HepG2 (cell line): Measurements from ENCODE around the gene WDR7. TPM values are rescaled to one million over a fixed set of nuclear protein-coding genes. Genes with fewer than 3 reads are reported as not detected.

Experiments
- ATAC-seq: fragments of 200-7000 bp; cut with Tn5 transposase; 3 replicates; pipeline ENCODE4 v1.9.1; 2020; ENCODE audit warnings: mild to moderate bottlenecking, moderate library complexity
- BruUV-seq: library from RNA; stranded (reverse); fragments of 400-500 nt; replicated peaks from 2 replicates; lab custom pipeline; 2021; lab: Mats Ljungman, UMichigan
- CTCF ChIA-PET: fragments of 300-600 bp; formaldehyde crosslinking; extraction: SDS; loops from one replicate; lab custom pipeline; 2021; ENCODE audit warnings: low total read pairs, inconsistent platforms, low intra/inter-chr PET ratio; lab: Yijun Ruan, JAX
- POLR2A ChIA-PET: fragments of 350-600 bp; sonication (Branson Sonifier 250); formaldehyde crosslinking; loops from one replicate; lab custom pipeline; 2020; ENCODE audit warnings: antibody characterized with exemption, inconsistent platforms; lab: Yijun Ruan, JAX
- DNase-seq: peaks from one replicate; pipeline ENCODE4 v3.0.0-alpha.2; 2015; ENCODE audit warnings: low spot score
- FAIRE-seq: peaks from 3 replicates; lab custom pipeline; 2011; peaks lifted over from hg19 to GRCh38; lab: Jason Lieb, UNC
- H2AFZ ChIP-seq: one replicate; pipeline ENCODE4 v1.6.1; 2011; ENCODE audit warnings: low read length, inconsistent platforms
- H3K27ac ChIP-seq: fragments of 300-600 bp; 3 replicates; pipeline ENCODE4 v1.8.0; 2011; ENCODE audit warnings: mixed run types, mild to moderate bottlenecking, mixed read lengths, low read length, inconsistent platforms; ENCODE audit not compliant: insufficient read depth; ENCODE audit errors: extremely low read length
- H3K27me3 ChIP-seq, 2 experiments: fragments of 200-600 bp in 1 of 2; 2 replicates in 1 of 2; 3 replicates in 1 of 2; pipeline versions ENCODE4 v1.6.0 to v1.8.0; 2011; ENCODE audit warnings: low read length in 2 of 2, mild to moderate bottlenecking in 2 of 2, moderate library complexity in 2 of 2, inconsistent platforms in 1 of 2; ENCODE audit not compliant: insufficient read depth in 2 of 2, control insufficient read depth in 1 of 2
- H3K36me3 ChIP-seq, 2 experiments: fragments of 200-600 bp in 1 of 2; replicated peaks in 1 of 2; 2 replicates in 1 of 2; 3 replicates in 1 of 2; pipeline versions ENCODE4 v1.5.1 to v1.8.0; 2011; ENCODE audit warnings: low read length in 2 of 2, inconsistent platforms in 1 of 2; ENCODE audit not compliant: insufficient read depth in 2 of 2, control insufficient read depth in 1 of 2
- H3K4me1 ChIP-seq: 2 replicates; pipeline ENCODE4 v1.5.1; 2012; ENCODE audit warnings: low read length, inconsistent platforms; ENCODE audit not compliant: insufficient read depth
- H3K4me2 ChIP-seq: 2 replicates; pipeline ENCODE4 v1.6.0; 2011; ENCODE audit warnings: low read depth, low read length, inconsistent platforms
- H3K4me3 ChIP-seq, 3 experiments: fragments of 200-600 bp in 1 of 3; sonication (generic), shearing (Covaris generic) in 1 of 3; replicated peaks in 1 of 3; 2 replicates each; pipeline ENCODE4 v1.5.1; 2011 to 2016; ENCODE audit warnings: low read length in 3 of 3, inconsistent platforms in 2 of 3, low read depth in 2 of 3, mild to moderate bottlenecking in 2 of 3, control low read depth in 1 of 3, mixed read lengths in 1 of 3; ENCODE audit not compliant: insufficient read depth in 1 of 3
- H3K79me2 ChIP-seq: one replicate; pipeline ENCODE4 v1.6.1; 2011; ENCODE audit warnings: low read length, inconsistent platforms; ENCODE audit not compliant: insufficient read depth
- H3K9ac ChIP-seq: 2 replicates; pipeline ENCODE4 v1.6.0; 2011; ENCODE audit warnings: mild to moderate bottlenecking, low read depth, low read length, inconsistent platforms; ENCODE audit not compliant: insufficient read depth
- H3K9me3 ChIP-seq: 2 replicates; pipeline ENCODE4 v1.5.1; 2012; ENCODE audit warnings: mild to moderate bottlenecking, low read length
- H4K20me1 ChIP-seq: 2 replicates; pipeline ENCODE4 v1.6.0; 2011; ENCODE audit warnings: inconsistent platforms, mild to moderate bottlenecking, low read length, moderate library complexity; ENCODE audit not compliant: insufficient read depth
- MTA1 ChIP-seq: sonication (generic); formaldehyde crosslinking; IDR thresholded peaks from 2 replicates; pipeline ENCODE4 v1.4.0; 2020; ENCODE audit warnings: missing genetic modification reagents, mild to moderate bottlenecking, borderline replicate concordance
- TOPORS ChIP-seq: sonication (generic); formaldehyde crosslinking; IDR thresholded peaks from 2 replicates; pipeline ENCODE4 v1.8.0; 2023; ENCODE audit warnings: mild to moderate bottlenecking, missing genetic modification reagents
- ZNF792 ChIP-seq: IDR thresholded peaks from 2 replicates; pipeline ENCODE4 v1.6.1; 2016
- WGBS: methylation state at CpG from one replicate; pipeline ENCODE4 v1.1.6; 2017; ENCODE audit warnings: low lambda C conversion rate; 5-methylcytosine and 5-hydroxymethylcytosine counted together
- in situ Hi-C: cut with HindIII; loops from 2 replicates; pipeline ENCODE4 v1.10.0; 2017; ENCODE audit warnings: low pct_unique_long_range_greater_than_20kb; ENCODE audit not compliant: extremely low pct_ligation_motif_present
- intact Hi-C: fragments of 100-400 bp; cut with micrococcal nuclease; formaldehyde crosslinking; loops from one replicate; pipeline ENCODE4 v1.10.0; 2022; ENCODE audit not compliant: unreplicated experiment
- polyA plus RNA-seq, 8 experiments: library from polyadenylated mRNA; depleted of rRNA in 3 of 8; stranded (reverse) in 7 of 8; unstranded in 1 of 8; fragments of >200 nt; fragmentation: Illumina TruSeq in 4 of 8; extraction: Trizol in 4 of 8; gene quantifications; 2 replicates each; pipeline versions ENCODE4 v1.2.1 to v1.2.3, GENCODE V29; 2011 to 2016; ENCODE audit warnings: low read depth in 4 of 8, missing spikeins in 1 of 8, mixed read lengths in 1 of 8; ENCODE audit not compliant: insufficient read depth in 1 of 8
- total RNA-seq, 5 experiments: library from RNA; depleted of rRNA; stranded (reverse); fragments of >200 nt; fragmentation: Illumina TruSeq; extraction: Trizol; gene quantifications; 2 replicates each; pipeline ENCODE4 v1.2.3, GENCODE V29; 2016; ENCODE audit warnings: low read depth in 1 of 5
- TF ChIP-seq, protein P1 (sequence below): sonication (generic); formaldehyde crosslinking; IDR thresholded peaks from 2 replicates; pipeline ENCODE4 v1.5.1; 2020; ENCODE audit warnings: missing genetic modification reagents, mild to moderate bottlenecking, borderline replicate concordance
- TF ChIP-seq, protein P2 (sequence below): sonication (generic); formaldehyde crosslinking; IDR thresholded peaks from 2 replicates; pipeline ENCODE4 v1.5.1; 2020; ENCODE audit warnings: missing genetic modification reagents, mild to moderate bottlenecking, borderline replicate concordance

WDR7 gene
- total and polyA plus RNA-seq, 2 of the 13 experiments (the other 11 are each of a cell fraction or from before 2014, with no cell fraction given) = 2.0 to 7.8 TPM

DNA sequence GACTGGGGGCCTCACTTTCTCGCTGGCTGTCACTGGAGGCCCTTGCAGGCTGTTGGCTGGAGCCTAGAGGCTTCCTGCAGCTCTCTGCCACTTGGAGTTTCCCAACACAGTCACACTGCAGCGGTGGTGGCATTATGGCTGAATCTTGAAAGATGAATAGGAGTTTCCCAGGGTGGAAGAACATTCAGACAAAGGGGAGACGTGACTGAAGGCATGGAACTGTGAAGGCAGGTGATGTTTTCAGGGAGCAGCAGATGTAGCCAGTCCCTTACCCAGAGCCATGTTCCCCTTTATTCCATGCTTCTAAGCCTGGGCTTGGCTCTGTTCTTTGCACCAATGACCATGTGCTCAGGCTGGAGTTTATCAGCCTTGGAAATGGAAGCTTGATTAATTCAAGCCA is 389.0 kb downstream of the WDR7 start (continued):
- TF ChIP-seq, protein P1, sequence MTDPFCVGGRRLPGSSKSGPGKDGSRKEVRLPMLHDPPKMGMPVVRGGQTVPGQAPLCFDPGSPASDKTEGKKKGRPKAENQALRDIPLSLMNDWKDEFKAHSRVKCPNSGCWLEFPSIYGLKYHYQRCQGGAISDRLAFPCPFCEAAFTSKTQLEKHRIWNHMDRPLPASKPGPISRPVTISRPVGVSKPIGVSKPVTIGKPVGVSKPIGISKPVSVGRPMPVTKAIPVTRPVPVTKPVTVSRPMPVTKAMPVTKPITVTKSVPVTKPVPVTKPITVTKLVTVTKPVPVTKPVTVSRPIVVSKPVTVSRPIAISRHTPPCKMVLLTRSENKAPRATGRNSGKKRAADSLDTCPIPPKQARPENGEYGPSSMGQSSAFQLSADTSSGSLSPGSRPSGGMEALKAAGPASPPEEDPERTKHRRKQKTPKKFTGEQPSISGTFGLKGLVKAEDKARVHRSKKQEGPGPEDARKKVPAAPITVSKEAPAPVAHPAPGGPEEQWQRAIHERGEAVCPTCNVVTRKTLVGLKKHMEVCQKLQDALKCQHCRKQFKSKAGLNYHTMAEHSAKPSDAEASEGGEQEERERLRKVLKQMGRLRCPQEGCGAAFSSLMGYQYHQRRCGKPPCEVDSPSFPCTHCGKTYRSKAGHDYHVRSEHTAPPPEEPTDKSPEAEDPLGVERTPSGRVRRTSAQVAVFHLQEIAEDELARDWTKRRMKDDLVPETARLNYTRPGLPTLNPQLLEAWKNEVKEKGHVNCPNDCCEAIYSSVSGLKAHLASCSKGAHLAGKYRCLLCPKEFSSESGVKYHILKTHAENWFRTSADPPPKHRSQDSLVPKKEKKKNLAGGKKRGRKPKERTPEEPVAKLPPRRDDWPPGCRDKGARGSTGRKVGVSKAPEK (CRISPR knock-in tag) = no peak
- TF ChIP-seq, protein P2, sequence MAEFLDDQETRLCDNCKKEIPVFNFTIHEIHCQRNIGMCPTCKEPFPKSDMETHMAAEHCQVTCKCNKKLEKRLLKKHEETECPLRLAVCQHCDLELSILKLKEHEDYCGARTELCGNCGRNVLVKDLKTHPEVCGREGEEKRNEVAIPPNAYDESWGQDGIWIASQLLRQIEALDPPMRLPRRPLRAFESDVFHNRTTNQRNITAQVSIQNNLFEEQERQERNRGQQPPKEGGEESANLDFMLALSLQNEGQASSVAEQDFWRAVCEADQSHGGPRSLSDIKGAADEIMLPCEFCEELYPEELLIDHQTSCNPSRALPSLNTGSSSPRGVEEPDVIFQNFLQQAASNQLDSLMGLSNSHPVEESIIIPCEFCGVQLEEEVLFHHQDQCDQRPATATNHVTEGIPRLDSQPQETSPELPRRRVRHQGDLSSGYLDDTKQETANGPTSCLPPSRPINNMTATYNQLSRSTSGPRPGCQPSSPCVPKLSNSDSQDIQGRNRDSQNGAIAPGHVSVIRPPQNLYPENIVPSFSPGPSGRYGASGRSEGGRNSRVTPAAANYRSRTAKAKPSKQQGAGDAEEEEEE (CRISPR knock-in tag) = no peak

DNA sequence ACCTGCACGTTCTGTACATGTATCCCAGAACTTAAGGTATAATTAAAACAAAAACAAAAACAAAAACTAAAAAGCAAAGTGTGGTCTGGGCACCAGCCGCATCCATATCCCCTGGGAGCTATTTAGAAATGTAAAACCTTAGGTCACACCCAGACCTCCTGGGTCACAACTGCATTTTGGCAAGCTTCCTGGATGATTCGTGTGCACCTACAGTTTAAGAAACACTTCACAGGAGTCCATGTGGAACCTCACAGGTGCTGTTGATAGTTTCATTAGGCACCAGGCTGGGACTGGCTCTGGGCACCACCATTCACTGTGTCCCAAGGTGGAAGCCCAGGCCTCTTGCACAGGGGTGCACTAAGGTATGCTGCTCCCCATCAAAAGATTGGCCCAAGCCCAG is 392.1 kb downstream of the WDR7 start:
- ChIA-PET POLR2A (no interaction called here), CTCF (no interaction called here)
- no peaks in the 10 kb centered on the region for H3K4me1 ChIP-seq
- no peak overlapping the region for H2AFZ ChIP-seq
- no peaks in the 10 kb centered on the region for H4K20me1 ChIP-seq
- no TSS peak for BruUV-seq
- peaks cover 1 to 3% of the 10 kb centered on the region in 2 experiments; a peak in 1 of 5 replicates for H3K27me3 ChIP-seq
- 29% methylated on average over 3 of the region's 3 CpGs for WGBS
- DNase-seq (no peak), ATAC-seq (no peak), FAIRE-seq (no peak)
- H3K9me3 ChIP-seq = no peaks in the 10 kb centered on the region
- in situ Hi-C loops (no loop called here), intact Hi-C loops (no loop called here)
- no peak overlapping the region for H3K4me2 ChIP-seq
- no peak for TF ChIP-seq MTA1 (CRISPR knock-in tag)
- no peak for TF ChIP-seq TOPORS (CRISPR knock-in tag)
- no peak for TF ChIP-seq ZNF792 (CRISPR knock-in tag)
- H3K27ac ChIP-seq = no peak overlapping the region
- no peak overlapping the region for H3K9ac ChIP-seq
- H3K36me3 ChIP-seq = no peaks in the 10 kb centered on the region
- H3K79me2 ChIP-seq = no peaks in the 10 kb centered on the region
- no peak overlapping the region for H3K4me3 ChIP-seq
